Measurements from ENCODE around the gene TRIM61. TPM values are rescaled to one million over a fixed set of nuclear protein-coding genes. Genes with fewer than 3 reads are reported as not detected.
"Not testable (repeated sequence)": the region's sequence is repeated elsewhere in the genome, so short reads cannot be mapped to it uniquely, and the experiment has no call there.

TRIM61 gene
- total RNA-seq = under 1 TPM in 1 of 4 donors, not detected in 3; 0.15 TPM

- Histone ChIP-seq H3K4me3 (peak within 1 kb of the TSS; percentile 21 to 60 (median 40)), H3K4me1 (no peaks in the 10 kb centered on the region), H3K27me3 (peaks cover 0 to 7% (median 0%) of the 10 kb centered on the region in 4 donors), H3K27ac (peak within 1 kb of the TSS in 2 of 4 donors; percentile 16 to 19), H3K9me3 (no peaks in the 10 kb centered on the region), H3K36me3 (no peaks in the 10 kb centered on the region)
- DNase-seq = no peak
- WGBS, 2 donors = 26 to 43% methylated on average over 11 to 19 of the region's 27 CpGs
- TF ChIP-seq, protein P1, sequence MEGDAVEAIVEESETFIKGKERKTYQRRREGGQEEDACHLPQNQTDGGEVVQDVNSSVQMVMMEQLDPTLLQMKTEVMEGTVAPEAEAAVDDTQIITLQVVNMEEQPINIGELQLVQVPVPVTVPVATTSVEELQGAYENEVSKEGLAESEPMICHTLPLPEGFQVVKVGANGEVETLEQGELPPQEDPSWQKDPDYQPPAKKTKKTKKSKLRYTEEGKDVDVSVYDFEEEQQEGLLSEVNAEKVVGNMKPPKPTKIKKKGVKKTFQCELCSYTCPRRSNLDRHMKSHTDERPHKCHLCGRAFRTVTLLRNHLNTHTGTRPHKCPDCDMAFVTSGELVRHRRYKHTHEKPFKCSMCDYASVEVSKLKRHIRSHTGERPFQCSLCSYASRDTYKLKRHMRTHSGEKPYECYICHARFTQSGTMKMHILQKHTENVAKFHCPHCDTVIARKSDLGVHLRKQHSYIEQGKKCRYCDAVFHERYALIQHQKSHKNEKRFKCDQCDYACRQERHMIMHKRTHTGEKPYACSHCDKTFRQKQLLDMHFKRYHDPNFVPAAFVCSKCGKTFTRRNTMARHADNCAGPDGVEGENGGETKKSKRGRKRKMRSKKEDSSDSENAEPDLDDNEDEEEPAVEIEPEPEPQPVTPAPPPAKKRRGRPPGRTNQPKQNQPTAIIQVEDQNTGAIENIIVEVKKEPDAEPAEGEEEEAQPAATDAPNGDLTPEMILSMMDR (IDR thresholded peaks at IDR 0.05) = no peak
- no peak for TF ChIP-seq POLR2A (IDR thresholded peaks at IDR 0.05)
- intact Hi-C loops (cut with DNase I) = no loop called here
These were observed at the start of gene TRIM61 for GRCh38 chr4:164977243-164978164. TSS of gene TRIM61 (minus strand) at chr4:164977657. CDS start at chr4:164970002, 7,655 bp downstream.

DNA sequence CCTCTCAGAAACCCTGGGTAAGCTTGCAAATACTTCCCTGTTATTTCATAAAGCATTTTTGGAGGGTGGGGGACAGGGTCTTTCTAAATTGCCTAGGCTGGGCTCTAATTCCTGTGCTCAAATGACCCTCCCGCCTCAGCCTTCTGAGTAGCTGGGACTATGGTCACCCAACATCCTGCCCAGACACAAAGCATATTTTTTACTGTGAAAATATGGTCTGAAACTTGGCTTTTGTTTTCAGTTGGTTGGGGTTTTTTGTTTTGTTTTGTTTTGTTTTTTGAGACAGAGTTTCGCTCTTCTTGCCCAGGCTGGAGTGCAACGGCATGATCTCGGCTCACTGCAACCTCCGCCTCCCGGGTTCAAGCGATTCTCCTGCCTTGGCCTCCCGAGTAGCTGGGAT lies 48.3 kb upstream of the TRIM61 start:
- H3K4me3 ChIP-seq; H3K9me3 ChIP-seq; H3K4me1 ChIP-seq; H3K36me3 ChIP-seq; H3K27me3 ChIP-seq; H3K27ac ChIP-seq; intact Hi-C loops (cut with DNase I); DNase-seq: not testable (repeated sequence)
- 93 to 96% methylated on average over 7 to 8 of the region's 8 CpGs for WGBS, 2 donors

DNA sequence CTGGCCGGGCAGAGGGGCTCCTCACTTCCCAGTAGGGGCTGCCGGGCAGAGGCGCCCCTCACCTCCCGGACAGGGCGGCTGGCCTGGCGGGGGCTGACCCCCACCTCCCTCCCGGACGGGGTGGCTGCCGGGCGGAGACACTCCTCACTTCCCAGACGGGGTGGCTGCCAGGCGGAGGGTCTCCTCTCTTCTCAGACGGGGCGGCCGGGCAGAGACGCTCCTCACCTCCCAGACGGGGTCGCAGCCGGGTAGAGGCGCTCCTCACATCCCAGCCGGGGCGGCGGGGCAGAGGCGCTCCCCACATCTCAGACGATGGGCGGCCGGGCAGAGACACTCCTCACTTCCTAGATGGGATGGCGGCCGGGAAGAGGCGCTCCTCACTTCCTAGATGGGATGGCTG lies 42.5 kb upstream of the TRIM61 start:
- H3K27ac ChIP-seq; H3K4me3 ChIP-seq; intact Hi-C loops (cut with DNase I); DNase-seq; H3K36me3 ChIP-seq; H3K27me3 ChIP-seq; H3K4me1 ChIP-seq; H3K9me3 ChIP-seq: not testable (repeated sequence)
- no CpG with 5 or more reads among the region's 30 CpGs for WGBS, 2 donors

DNA sequence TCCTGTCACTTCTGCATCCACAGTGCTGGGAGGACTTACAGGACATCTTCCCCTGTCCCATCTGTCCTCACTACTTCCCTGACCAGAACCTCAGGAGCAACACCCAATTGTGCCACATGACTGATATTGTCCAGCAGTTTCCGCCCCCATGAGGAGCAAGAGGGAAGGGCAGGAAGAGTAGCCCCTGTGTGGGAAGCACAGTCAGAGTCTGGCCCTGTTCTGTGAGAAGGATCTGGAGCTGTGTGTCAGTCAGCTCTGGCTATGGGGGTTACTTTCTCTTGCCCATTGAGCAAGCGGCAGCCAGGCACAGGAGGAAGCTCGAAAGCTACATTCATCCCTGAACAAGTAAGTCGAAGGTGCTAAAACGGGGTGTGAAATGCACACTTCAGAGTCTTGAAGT lies 39.5 kb upstream of the TRIM61 start:
- no peak for DNase-seq
- no peak overlapping the region for H3K27ac ChIP-seq
- 36 to 51% methylated on average over 3 to 4 of the region's 5 CpGs for WGBS, 2 donors
- intact Hi-C loops (cut with DNase I) = no loop called here
- no peaks in the 10 kb centered on the region for H3K27me3 ChIP-seq
- H3K36me3 ChIP-seq = no peaks in the 10 kb centered on the region
- no peaks in the 10 kb centered on the region for H3K4me1 ChIP-seq
- no peaks in the 10 kb centered on the region for H3K9me3 ChIP-seq
- H3K4me3 ChIP-seq = no peak overlapping the region
- TF ChIP-seq, protein P1 (IDR thresholded peaks at IDR 0.05) = no peak
- no peak for TF ChIP-seq POLR2A (IDR thresholded peaks at IDR 0.05)

GRCh38 chr4:165013691-165014090 lies 36.2 kb upstream of the TRIM61 start:
- intact Hi-C loops (cut with DNase I) = no loop called here
- no peak for TF ChIP-seq POLR2A (IDR thresholded peaks at IDR 0.05)
- TF ChIP-seq, protein P1 (IDR thresholded peaks at IDR 0.05) = no peak
- DNase-seq = no peak
- Histone ChIP-seq H3K27me3 (no peaks in the 10 kb centered on the region), H3K9me3 (no peaks in the 10 kb centered on the region), H3K27ac (no peak overlapping the region), H3K36me3 (no peaks in the 10 kb centered on the region), H3K4me1 (no peaks in the 10 kb centered on the region), H3K4me3 (no peak overlapping the region)

GRCh38 chr4:165011403-165011802 lies 33.9 kb upstream of the TRIM61 start:
- Histone ChIP-seq H3K9me3 (no peaks in the 10 kb centered on the region), H3K4me1 (no peaks in the 10 kb centered on the region), H3K27ac (no peak overlapping the region), H3K36me3 (no peaks in the 10 kb centered on the region), H3K27me3 (no peaks in the 10 kb centered on the region), H3K4me3 (no peak overlapping the region)
- no peak for TF ChIP-seq POLR2A (IDR thresholded peaks at IDR 0.05)
- TF ChIP-seq, protein P1 (IDR thresholded peaks at IDR 0.05) = no peak
- WGBS, 2 donors = 69 to 80% methylated on average over 4 to 5 of the region's 5 CpGs
- intact Hi-C loops (cut with DNase I) = no loop called here
- DNase-seq = no peak

Data from esophagus squamous epithelium (tissue), 5 donors.